ENCODE measurements around the gene FMR1NB.

GRCh38 chrX:147933815-147934214 is 47.3 kb upstream of the FMR1NB start:
- no peak for TF ChIP-seq MAX (IDR thresholded peaks at IDR 0.05)
- TF ChIP-seq CEBPB (IDR thresholded peaks at IDR 0.05; ENCODE audit: low read depth, low read length): no peak
- TF ChIP-seq CHD7 (IDR thresholded peaks at IDR 0.05; ENCODE audit: insufficient replicate concordance, low read length): no peak
- TF ChIP-seq POLR2AphosphoS5 (IDR thresholded peaks at IDR 0.05; ENCODE audit: low read depth, low read length): no peak
- TF ChIP-seq POU5F1 (IDR thresholded peaks at IDR 0.05; ENCODE audit: low read depth, low read length): no peak
- TF ChIP-seq POLR2A (IDR thresholded peaks at IDR 0.05; ENCODE audit: control extremely low read depth in 1 of 2, low read depth in 2 of 2, low read length in 2 of 2): no peak
- no peak for TF ChIP-seq TBP (IDR thresholded peaks at IDR 0.05; ENCODE audit: low read depth, low read length)
- TF ChIP-seq HDAC6 (IDR thresholded peaks at IDR 0.05; ENCODE audit: low read depth, low read length): no peak
- TF ChIP-seq CTCF (IDR thresholded peaks at IDR 0.05; ENCODE audit: control extremely low read depth in 1 of 3, insufficient read depth in 1 of 3, low read depth in 1 of 3, low read length in 3 of 3): no peak
- no peak for TF ChIP-seq SIN3A (conservative IDR thresholded peaks at IDR 0.05 in 1 of 2, IDR thresholded peaks at IDR 0.05 in 1 of 2; ENCODE audit: low read depth in 1 of 2, low read length in 2 of 2)
- TF ChIP-seq HDAC2 (IDR thresholded peaks at IDR 0.05; ENCODE audit: borderline replicate concordance in 1 of 2, low read depth in 2 of 2, low read length in 2 of 2): no peak
- no peak for TF ChIP-seq SRF (IDR thresholded peaks at IDR 0.05; ENCODE audit: low read depth, low read length)
- TF ChIP-seq GABPA (IDR thresholded peaks at IDR 0.05; ENCODE audit: borderline replicate concordance, insufficient read depth, low read length): no peak
- TF ChIP-seq RNF2 (IDR thresholded peaks at IDR 0.05; ENCODE audit: borderline replicate concordance, low read depth, low read length, missing control alignments, poor library complexity, severe bottlenecking): no peak
